SU-DHL-6 (cell line): ENCODE measurements around the gene STK32C.

Experiments
- CTCF ChIP-seq: fragments of 200-600 bp; sonication (generic); IDR thresholded peaks from one replicate; pipeline ENCODE4 v1.5.1; 2017; ENCODE audit warnings: antibody characterized with exemption, mild to moderate bottlenecking, low read length, moderate library complexity; ENCODE audit not compliant: insufficient read depth, poor library complexity, severe bottlenecking
- EZH2phosphoT487 ChIP-seq: fragments of 200-600 bp; sonication (generic), shearing (Covaris generic); conservative IDR thresholded peaks from 2 replicates; pipeline ENCODE4 v1.6.1; 2018; ENCODE audit warnings: mild to moderate bottlenecking, antibody characterized with exemption, low read length, moderate library complexity, mixed read lengths

- TF ChIP-seq EZH2phosphoT487 (no peak), CTCF (no peak)
Observed at GRCh38 chr10:132176623-132177500, 130.9 kb downstream of the STK32C start.
